G401.6 (cell line): Measurements from ENCODE around the gene CFAP410.

ENCODE experiments used
- FAIRE-seq: peaks from 2 replicates; lab custom pipeline; 2012; peaks lifted over from hg19 to GRCh38; lab: Jason Lieb, UNC

The CFAP410 gene

GRCh38 chr21:44330698-44331097 lies 8.5 kb downstream of the CFAP410 start:
- FAIRE-seq = no peak

GRCh38 chr21:44329971-44330681 lies 9.1 kb downstream of the CFAP410 start:
- FAIRE-seq = no peak

GRCh38 chr21:44329086-44329889 lies 9.9 kb downstream of the CFAP410 start:
- FAIRE-seq = no peak

GRCh38 chr21:44328242-44328895 lies 10.8 kb downstream of the CFAP410 start:
- no peak for FAIRE-seq

- no peak for FAIRE-seq
Measured at GRCh38 chr21:44327603-44327974, 11.6 kb downstream of the CFAP410 start.

DNA sequence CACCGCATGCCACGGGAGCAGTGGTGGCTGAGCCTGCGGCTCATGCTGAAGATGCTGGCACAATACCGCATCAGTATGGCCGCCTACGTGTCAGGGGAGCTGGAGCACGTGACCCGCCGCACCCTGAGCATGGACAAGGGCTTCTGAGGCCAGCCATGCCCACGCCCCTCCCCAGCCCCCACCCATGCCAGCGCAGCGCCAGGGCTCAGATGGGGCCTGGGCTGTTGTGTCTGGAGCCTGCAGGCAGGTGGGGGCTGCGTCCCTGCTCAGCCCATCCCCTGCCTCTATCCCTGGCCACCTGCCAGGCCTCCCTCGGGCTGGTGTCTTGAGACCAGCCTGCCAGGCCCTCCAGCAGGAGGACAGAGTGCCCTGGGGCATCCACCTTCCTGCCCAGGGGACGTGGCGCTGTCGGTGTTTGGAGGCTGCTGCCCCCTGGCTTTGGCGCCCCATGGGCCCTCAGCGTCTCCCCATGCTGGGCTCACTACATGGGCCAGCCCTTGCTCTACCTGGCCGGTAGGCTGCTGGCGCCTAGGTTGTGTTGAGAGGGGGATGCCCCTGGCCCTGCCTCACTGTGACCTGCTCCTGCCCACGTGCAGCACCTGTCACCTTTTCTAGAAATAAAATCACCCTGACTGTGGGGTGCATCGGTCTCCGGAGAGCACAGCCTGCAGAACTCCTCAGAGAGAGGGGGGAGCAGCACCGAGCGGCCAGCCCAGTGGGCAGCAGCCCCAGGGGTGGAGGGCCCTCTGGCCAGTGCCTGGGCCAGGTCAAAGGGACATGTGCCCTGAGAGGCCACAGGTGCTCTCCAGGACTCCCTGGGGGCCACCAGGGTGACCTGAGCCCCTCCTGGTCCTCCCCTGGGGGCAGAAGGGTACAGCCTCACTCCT lies 12.2 kb downstream of the CFAP410 start:
- FAIRE-seq = no peak

GRCh38 chr21:44326272-44326647 lies 12.9 kb downstream of the CFAP410 start:
- no peak for FAIRE-seq

DNA sequence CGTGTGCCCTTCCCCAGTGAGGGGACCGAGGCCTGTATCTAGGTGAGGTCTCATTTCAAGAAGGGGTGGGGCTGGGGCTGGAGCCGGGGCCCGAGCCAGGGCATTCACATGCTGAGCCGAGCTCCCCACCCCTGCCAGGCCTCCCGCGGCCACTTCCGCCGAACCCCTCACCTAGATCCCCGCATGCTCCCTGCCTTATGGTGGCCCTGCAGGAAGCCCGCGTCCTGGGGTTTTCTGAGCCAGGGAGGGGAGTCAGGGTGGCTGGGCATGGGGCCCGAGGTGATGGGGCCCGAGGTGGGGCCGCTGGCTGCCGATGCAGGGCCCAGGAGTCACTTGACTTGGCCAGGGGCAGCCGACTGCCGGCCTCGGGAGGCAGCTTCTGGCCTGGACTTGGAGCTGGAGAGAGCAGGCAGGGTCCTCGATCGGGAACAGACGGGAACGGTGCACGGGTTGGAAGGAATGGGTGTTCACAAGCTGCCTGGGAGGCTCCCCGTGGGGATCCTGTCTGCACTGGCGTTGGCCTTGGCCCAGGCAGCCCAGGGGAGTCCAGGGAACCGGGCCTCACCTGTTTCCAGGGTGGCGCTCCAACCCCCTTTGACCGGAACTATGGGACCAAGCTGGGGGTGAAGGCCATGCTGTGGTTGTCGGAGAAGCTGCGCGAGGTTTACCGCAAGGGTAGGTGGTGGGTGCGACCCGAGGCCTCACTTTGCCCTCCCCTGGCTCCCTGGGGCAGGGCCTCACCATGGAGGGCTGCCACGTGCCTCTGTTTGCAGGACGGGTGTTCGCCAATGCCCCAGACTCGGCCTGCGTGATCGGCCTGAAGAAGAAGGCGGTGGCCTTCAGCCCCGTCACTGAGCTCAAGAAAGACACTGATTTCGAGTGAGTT lies 13.6 kb downstream of the CFAP410 start:
- FAIRE-seq = no peak

- FAIRE-seq = no peak
Measured at GRCh38 chr21:44324854-44325107, 14.4 kb downstream of the CFAP410 start.

DNA sequence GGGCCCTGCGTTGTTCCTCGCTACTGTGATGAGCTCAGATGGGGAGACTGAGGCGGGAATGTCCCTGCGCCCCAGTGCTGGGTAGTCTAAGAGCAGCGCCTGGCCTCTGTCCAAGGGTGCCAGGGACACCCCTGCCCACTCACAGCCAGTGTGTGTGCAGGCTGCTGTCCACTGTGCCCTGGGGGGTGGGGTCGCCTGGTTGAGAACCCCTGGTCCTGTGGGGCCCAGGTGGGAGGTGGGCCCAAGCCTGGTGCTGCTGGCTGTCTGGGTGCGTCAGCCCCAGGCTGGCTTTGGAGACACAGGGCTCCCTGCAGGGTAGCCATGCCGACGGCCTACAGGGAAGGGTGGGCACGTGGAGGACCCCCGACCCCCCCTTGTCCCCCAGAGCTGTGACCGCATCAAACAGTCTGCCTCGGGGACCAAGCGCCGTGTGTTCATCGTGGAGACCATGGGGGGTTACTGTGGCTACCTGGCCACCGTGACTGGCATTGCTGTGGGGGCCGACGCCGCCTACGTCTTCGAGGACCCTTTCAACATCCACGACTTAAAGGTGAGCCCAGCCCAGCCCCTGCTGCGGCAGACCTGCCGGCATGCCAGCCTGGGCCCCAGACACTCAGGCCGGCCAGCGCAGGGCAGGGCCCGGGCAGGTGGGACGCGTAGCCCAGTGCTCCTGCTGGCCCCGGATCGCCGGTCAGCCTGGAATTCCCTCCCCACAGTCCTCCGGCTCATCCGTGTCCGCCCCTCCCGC lies 14.9 kb downstream of the CFAP410 start:
- no peak for FAIRE-seq

DNA sequence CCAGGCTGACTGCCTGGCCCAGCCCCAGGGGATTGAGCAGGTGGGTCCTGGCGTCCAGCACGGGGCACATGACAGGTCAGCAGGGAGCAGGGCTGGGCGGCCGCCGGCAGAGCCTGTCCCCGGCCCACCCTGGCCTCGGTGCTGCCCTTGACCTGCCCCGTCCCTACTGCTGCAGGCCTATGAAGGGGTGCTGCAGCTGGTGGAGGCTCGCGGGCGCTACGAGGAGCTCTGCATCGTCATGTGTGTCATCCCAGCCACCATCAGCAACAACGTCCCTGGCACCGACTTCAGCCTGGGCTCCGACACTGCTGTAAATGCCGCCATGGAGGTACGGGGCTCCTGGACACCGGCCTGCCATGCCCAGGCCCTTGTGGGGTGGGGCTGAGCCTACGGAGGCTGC lies 15.6 kb downstream of the CFAP410 start:
- no peak for FAIRE-seq

GRCh38 chr21:44322621-44323325 lies 16.4 kb downstream of the CFAP410 start:
- FAIRE-seq = no peak

GRCh38 chr21:44321846-44322450 lies 17.2 kb downstream of the CFAP410 start:
- FAIRE-seq = no peak

- no peak for FAIRE-seq
Measured at GRCh38 chr21:44320847-44321246, 18.3 kb downstream of the CFAP410 start.

DNA sequence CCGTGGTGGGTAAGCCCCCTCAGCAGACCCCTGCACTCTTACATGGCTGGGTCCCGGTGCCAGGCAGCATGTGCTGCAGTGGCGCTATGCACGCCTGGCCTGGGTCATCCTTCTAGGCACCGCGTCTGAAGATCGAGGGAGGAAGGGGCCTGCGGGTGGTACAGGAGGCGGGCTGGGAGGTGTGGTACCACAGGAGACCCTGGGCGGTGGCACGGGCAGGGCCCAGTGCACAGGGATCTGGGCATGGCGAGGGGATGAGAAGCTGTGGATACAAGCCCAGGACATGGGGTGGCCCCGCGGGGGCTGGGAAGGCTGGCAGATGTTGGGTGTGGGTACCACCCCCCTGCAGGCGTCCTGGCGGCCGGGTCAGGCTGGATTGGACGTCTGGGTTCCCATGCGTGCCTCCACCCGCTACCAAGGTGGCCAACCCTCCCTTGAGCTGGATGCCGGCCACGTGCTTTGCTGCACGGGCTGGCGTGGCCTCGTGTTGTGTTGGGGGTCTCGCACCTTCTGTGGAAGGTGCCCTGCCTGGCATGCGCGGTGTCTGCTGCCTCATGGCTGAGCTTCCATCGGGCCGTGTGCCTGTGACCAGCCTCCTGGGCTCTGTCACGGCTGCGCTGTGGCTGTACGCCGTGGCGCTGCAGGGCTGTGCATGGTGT lies 19.7 kb downstream of the CFAP410 start:
- FAIRE-seq = no peak

DNA sequence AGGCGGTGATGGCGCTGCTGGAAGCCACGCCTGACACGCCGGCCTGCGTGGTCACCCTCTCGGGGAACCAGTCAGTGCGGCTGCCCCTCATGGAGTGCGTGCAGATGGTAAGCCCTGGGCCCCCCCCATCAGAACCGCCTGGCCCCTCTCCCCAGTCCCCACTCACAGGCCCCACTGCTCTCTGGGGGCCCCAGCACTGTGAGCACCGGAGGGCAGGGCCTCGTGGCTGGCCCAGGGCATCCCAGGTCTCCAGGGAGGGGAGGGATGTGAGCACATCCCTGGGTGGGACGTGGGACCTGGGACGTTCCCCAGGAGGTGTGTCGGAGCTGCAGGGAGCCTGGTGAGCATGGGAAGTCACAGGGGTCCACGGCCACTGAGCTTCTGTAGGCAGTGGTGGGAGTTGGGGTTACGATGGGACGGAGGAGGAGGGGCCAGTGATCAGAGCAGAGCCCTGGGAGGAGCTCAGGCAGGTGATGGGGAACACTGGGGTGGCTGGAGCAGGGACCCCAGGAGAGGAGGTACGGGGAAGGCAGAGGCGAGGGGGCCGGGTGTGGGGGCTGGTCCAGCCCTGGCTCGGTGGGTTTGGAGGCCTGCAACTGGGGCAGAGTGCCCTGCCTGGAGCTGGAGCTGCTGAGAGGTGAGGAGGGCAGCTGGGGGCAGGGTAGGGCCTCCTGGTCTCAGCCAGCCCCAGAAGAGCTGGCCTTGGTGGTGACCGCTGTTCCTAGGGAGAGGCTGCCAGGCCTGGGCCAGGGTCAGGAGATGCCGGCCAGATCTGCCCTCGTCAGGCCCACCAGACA lies 20.5 kb downstream of the CFAP410 start:
- no peak for FAIRE-seq

- FAIRE-seq = no peak
Measured at GRCh38 chr21:44317871-44318270, 21.3 kb downstream of the CFAP410 start.

- no peak for FAIRE-seq
Measured at GRCh38 chr21:44317241-44317782, 21.9 kb downstream of the CFAP410 start.
